Fibroblast of the aortic adventitia (primary cell): ENCODE data around the gene CELF5. TPM values are rescaled to one million over a fixed set of nuclear protein-coding genes. Genes with fewer than 3 reads are reported as not detected.

ENCODE experiments used
- DNase-seq: peaks from one replicate; pipeline ENCODE4 v3.0.0-alpha.2; 2010; ENCODE audit warnings: low read depth
- H3K4me3 ChIP-seq: 2 replicates; pipeline ENCODE4 v1.5.1; 2011; ENCODE audit warnings: low read depth, mild to moderate bottlenecking, control low read depth, low read length, moderate library complexity
- CTCF ChIP-seq: IDR thresholded peaks from 2 replicates; pipeline ENCODE4 v1.5.1; 2011; ENCODE audit warnings: mild to moderate bottlenecking, low read length, control low read depth, inconsistent platforms; ENCODE audit not compliant: insufficient read depth
- total RNA-seq: library from RNA; depleted of rRNA; stranded (reverse); fragments of >200 nt; gene quantifications from 2 replicates; pipeline ENCODE4 v1.2.3, GENCODE V29; 2012; ENCODE audit warnings: low replicate concordance

The CELF5 gene
- total RNA-seq, 1 donor, result not detected

- H3K4me3 ChIP-seq, result peak overlapping the region; percentile 46
- peak; percentile 87 for DNase-seq
- no peak for TF ChIP-seq CTCF
These were observed 119.4 kb downstream of the CELF5 start for GRCh38 chr19:3343619-3344502.

- TF ChIP-seq CTCF, result no peak
- H3K4me3 ChIP-seq, result no peak overlapping the region
- no peak for DNase-seq
These were observed 120.4 kb downstream of the CELF5 start for GRCh38 chr19:3344608-3345598.

DNA sequence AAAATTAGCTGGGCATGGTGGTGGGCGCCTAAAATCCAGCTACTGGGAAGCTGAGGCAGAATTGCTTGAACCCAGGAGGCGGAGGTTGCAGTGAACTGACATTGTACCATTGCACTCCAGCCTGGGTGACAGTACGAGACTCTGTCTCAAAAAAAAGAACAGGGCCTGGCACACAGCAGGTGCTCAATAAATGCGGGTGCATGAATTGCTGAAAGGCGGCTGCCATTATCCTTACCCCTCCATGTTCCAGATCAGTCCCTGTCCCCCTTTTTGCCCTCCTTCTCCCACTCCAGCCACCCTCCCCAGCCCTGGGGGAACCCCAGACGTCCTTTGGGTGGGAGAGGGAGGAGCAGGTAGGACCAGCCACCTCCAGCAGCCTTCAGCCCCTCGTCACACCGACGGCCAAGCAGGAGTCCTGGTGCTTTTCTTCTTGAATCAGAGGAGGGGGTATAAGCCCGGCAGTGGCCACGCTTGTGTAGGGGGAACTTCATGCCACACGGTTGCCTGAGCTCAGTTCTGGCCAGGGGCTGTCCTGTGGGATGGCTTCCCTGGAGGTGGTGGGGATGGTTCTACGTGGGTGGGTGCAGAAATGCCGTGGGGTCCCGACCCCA lies 121.5 kb downstream of the CELF5 start:
- no peak overlapping the region for H3K4me3 ChIP-seq
- no peak for DNase-seq
- TF ChIP-seq CTCF, result no peak

Other genes with a start within 250 kb of the CELF5 start
- gene TLE6, start 247.1 kb upstream of the CELF5 start, total RNA-seq, result 0.18 TPM in 1 of 2 replicates, not detected in the other
- gene TLE2, start 195.4 kb upstream of the CELF5 start, total RNA-seq, result 5.2 and 12.8 TPM in 2 replicates
- gene TLE5, start 162.2 kb upstream of the CELF5 start, total RNA-seq, result 42.2 and 232 TPM in 2 replicates
- 35.1 and 65.4 TPM in 2 replicates for gene GNA11, start 130.3 kb upstream of the CELF5 start, total RNA-seq
- gene GNA15, start 88.6 kb upstream of the CELF5 start, total RNA-seq, result not detected in 2 replicates
- not detected in 2 replicates for gene S1PR4, start 45.9 kb upstream of the CELF5 start, total RNA-seq
- 20.4 and 38.3 TPM in 2 replicates for gene NCLN, start 38.7 kb upstream of the CELF5 start, total RNA-seq
- 79.5 and 83.2 TPM in 2 replicates for gene NFIC, start 141.9 kb downstream of the CELF5 start, total RNA-seq